ENCODE results near the gene NDUFS6. TPM values are rescaled to one million over a fixed set of nuclear protein-coding genes. Genes with fewer than 3 reads are reported as not detected.

Gene NDUFS6
- total RNA-seq, result 31.6 and 39.9 TPM in 2 replicates

GRCh38 chr5:1801222-1801966 is at the start of gene NDUFS6:
NDUFS6 (plus strand) TSS chr5:1801407; CDS start chr5:1801418, 11 bp downstream.
- intact Hi-C loops (cut with micrococcal nuclease), result loop anchor here (1.0 to 5.0 kb wide), 2 partner anchors 8 to 414 kb away; no protein-coding TSS in a partner anchor
- Mint-ChIP-seq H3K27ac (peak within 1 kb of the TSS; percentile 97), H3K9me3 (no peaks in the 10 kb centered on the region), H3K4me1 (ENCODE audit: low read depth) (peaks cover 35% of the 10 kb centered on the region), H3K27me3 (ENCODE audit: low read depth) (no peaks in the 10 kb centered on the region), H3K4me3 (ENCODE audit: low read depth) (peak within 1 kb of the TSS; percentile 96), H3K36me3 (ENCODE audit: low read depth) (peaks cover 69% of the 10 kb centered on the region)
- DNase-seq (ENCODE audit: low spot score), result peak; percentile 73

GRCh38 chr5:1751864-1752822 is 49.1 kb upstream of the NDUFS6 start:
- H3K4me1 Mint-ChIP-seq (ENCODE audit: low read depth), result no peaks in the 10 kb centered on the region
- no peak overlapping the region for H3K4me3 Mint-ChIP-seq (ENCODE audit: low read depth)
- no peaks in the 10 kb centered on the region for H3K9me3 Mint-ChIP-seq
- intact Hi-C loops (cut with micrococcal nuclease), result no loop called here
- no peaks in the 10 kb centered on the region for H3K36me3 Mint-ChIP-seq (ENCODE audit: low read depth)
- no peaks in the 10 kb centered on the region for H3K27me3 Mint-ChIP-seq (ENCODE audit: low read depth)
- no peak overlapping the region for H3K27ac Mint-ChIP-seq
- DNase-seq (ENCODE audit: low spot score), result no peak

- H3K9me3 Mint-ChIP-seq, result no peaks in the 10 kb centered on the region
- H3K4me1 Mint-ChIP-seq (ENCODE audit: low read depth), result no peaks in the 10 kb centered on the region
- intact Hi-C loops (cut with micrococcal nuclease), result no loop called here
- H3K27me3 Mint-ChIP-seq (ENCODE audit: low read depth), result no peaks in the 10 kb centered on the region
- no peak for DNase-seq (ENCODE audit: low spot score)
- no peak overlapping the region for H3K4me3 Mint-ChIP-seq (ENCODE audit: low read depth)
- H3K36me3 Mint-ChIP-seq (ENCODE audit: low read depth), result no peaks in the 10 kb centered on the region
- no peak overlapping the region for H3K27ac Mint-ChIP-seq
These were observed 48.3 kb upstream of the NDUFS6 start for GRCh38 chr5:1752881-1753280.

- Mint-ChIP-seq H3K4me1 (ENCODE audit: low read depth) (no peaks in the 10 kb centered on the region), H3K27me3 (ENCODE audit: low read depth) (no peaks in the 10 kb centered on the region), H3K36me3 (ENCODE audit: low read depth) (no peaks in the 10 kb centered on the region), H3K27ac (no peak overlapping the region), H3K4me3 (ENCODE audit: low read depth) (no peak overlapping the region), H3K9me3 (peaks cover 4% of the 10 kb centered on the region)
- no peak for DNase-seq (ENCODE audit: low spot score)
- intact Hi-C loops (cut with micrococcal nuclease), result no loop called here
These were observed 47.7 kb upstream of the NDUFS6 start for GRCh38 chr5:1753490-1753889.

- Mint-ChIP-seq H3K36me3 (ENCODE audit: low read depth) (no peaks in the 10 kb centered on the region), H3K9me3 (peaks cover 9% of the 10 kb centered on the region), H3K4me3 (ENCODE audit: low read depth) (no peak overlapping the region), H3K27me3 (ENCODE audit: low read depth) (no peaks in the 10 kb centered on the region), H3K27ac (no peak overlapping the region), H3K4me1 (ENCODE audit: low read depth) (no peaks in the 10 kb centered on the region)
- intact Hi-C loops (cut with micrococcal nuclease), result no loop called here
- DNase-seq (ENCODE audit: low spot score), result no peak
These were observed 46.5 kb upstream of the NDUFS6 start for GRCh38 chr5:1754531-1755220.

GRCh38 chr5:1755321-1755949 is 45.8 kb upstream of the NDUFS6 start:
- H3K27me3 Mint-ChIP-seq (ENCODE audit: low read depth), result no peaks in the 10 kb centered on the region
- H3K27ac Mint-ChIP-seq, result no peak overlapping the region
- DNase-seq (ENCODE audit: low spot score), result no peak

GRCh38 chr5:1756481-1756880 is 44.7 kb upstream of the NDUFS6 start:
- Mint-ChIP-seq H3K4me1 (ENCODE audit: low read depth) (no peaks in the 10 kb centered on the region), H3K27me3 (ENCODE audit: low read depth) (peaks cover 1% of the 10 kb centered on the region), H3K4me3 (ENCODE audit: low read depth) (no peak overlapping the region), H3K9me3 (peaks cover 9% of the 10 kb centered on the region), H3K36me3 (ENCODE audit: low read depth) (no peaks in the 10 kb centered on the region), H3K27ac (no peak overlapping the region)
- intact Hi-C loops (cut with micrococcal nuclease), result no loop called here
- DNase-seq (ENCODE audit: low spot score), result no peak

More at GRCh38 chr5:1755321-1755949, 45.8 kb upstream of the NDUFS6 start:
- Mint-ChIP-seq H3K4me1 (ENCODE audit: low read depth) (no peaks in the 10 kb centered on the region), H3K9me3 (peaks cover 9% of the 10 kb centered on the region), H3K4me3 (ENCODE audit: low read depth) (no peak overlapping the region), H3K36me3 (ENCODE audit: low read depth) (no peaks in the 10 kb centered on the region)
- intact Hi-C loops (cut with micrococcal nuclease), result no loop called here

GRCh38 chr5:1757511-1757910 is 43.7 kb upstream of the NDUFS6 start:
- intact Hi-C loops (cut with micrococcal nuclease), result no loop called here
- H3K27ac Mint-ChIP-seq, result no peak overlapping the region
- DNase-seq (ENCODE audit: low spot score), result no peak
- no peaks in the 10 kb centered on the region for H3K36me3 Mint-ChIP-seq (ENCODE audit: low read depth)
- H3K27me3 Mint-ChIP-seq (ENCODE audit: low read depth), result peaks cover 2% of the 10 kb centered on the region
- peaks cover 9% of the 10 kb centered on the region for H3K9me3 Mint-ChIP-seq
- no peaks in the 10 kb centered on the region for H3K4me1 Mint-ChIP-seq (ENCODE audit: low read depth)
- H3K4me3 Mint-ChIP-seq (ENCODE audit: low read depth), result no peak overlapping the region

- no peak for DNase-seq (ENCODE audit: low spot score)
- Mint-ChIP-seq H3K27ac (no peak overlapping the region), H3K4me1 (ENCODE audit: low read depth) (no peaks in the 10 kb centered on the region), H3K27me3 (ENCODE audit: low read depth) (peaks cover 2% of the 10 kb centered on the region), H3K36me3 (ENCODE audit: low read depth) (no peaks in the 10 kb centered on the region), H3K4me3 (ENCODE audit: low read depth) (no peak overlapping the region), H3K9me3 (peaks cover 9% of the 10 kb centered on the region)
- intact Hi-C loops (cut with micrococcal nuclease), result no loop called here
These were observed 42.6 kb upstream of the NDUFS6 start for GRCh38 chr5:1758574-1758973.

- no peak overlapping the region for H3K4me3 Mint-ChIP-seq (ENCODE audit: low read depth)
- H3K27ac Mint-ChIP-seq, result no peak overlapping the region
- H3K4me1 Mint-ChIP-seq (ENCODE audit: low read depth), result no peaks in the 10 kb centered on the region
- peaks cover 9% of the 10 kb centered on the region for H3K9me3 Mint-ChIP-seq
- peaks cover 2% of the 10 kb centered on the region for H3K27me3 Mint-ChIP-seq (ENCODE audit: low read depth)
- H3K36me3 Mint-ChIP-seq (ENCODE audit: low read depth), result no peaks in the 10 kb centered on the region
- intact Hi-C loops (cut with micrococcal nuclease), result no loop called here
- no peak for DNase-seq (ENCODE audit: low spot score)
These were observed 41.7 kb upstream of the NDUFS6 start for GRCh38 chr5:1759378-1759970.

- intact Hi-C loops (cut with micrococcal nuclease), result loop anchor here (10.0 kb wide), 1 partner anchor 255 kb away; no protein-coding TSS in a partner anchor
- H3K27me3 Mint-ChIP-seq (ENCODE audit: low read depth), result peaks cover 4% of the 10 kb centered on the region
- H3K27ac Mint-ChIP-seq, result no peak overlapping the region
- H3K4me1 Mint-ChIP-seq (ENCODE audit: low read depth), result no peaks in the 10 kb centered on the region
- H3K9me3 Mint-ChIP-seq, result peaks cover 9% of the 10 kb centered on the region
- H3K36me3 Mint-ChIP-seq (ENCODE audit: low read depth), result no peaks in the 10 kb centered on the region
- DNase-seq (ENCODE audit: low spot score), result no peak
- no peak overlapping the region for H3K4me3 Mint-ChIP-seq (ENCODE audit: low read depth)
These were observed 41.0 kb upstream of the NDUFS6 start for GRCh38 chr5:1760231-1760630.

Measured in activated T-helper 2 cell treated with anti-CD3 and anti-CD28 coated beads, Interferon-gamma antibody, Interleukin-2, Interleukin-4, amounts not matched to agents 10 μg/mL and 5 μg/mL and 100 μg/mL, durations not matched to agents 14 hours and 24 hours and 36 hours (primary cell).